ENCODE measurements around the gene COBLL1. TPM values are rescaled to one million over a fixed set of nuclear protein-coding genes. Genes with fewer than 3 reads are reported as not detected.

The COBLL1 gene
- total RNA-seq, 1 donor from 2014 or later: 28.2 TPM

GRCh38 chr2:164770421-164770916 is 71.2 kb downstream of the COBLL1 start:
- H3K4me3 Mint-ChIP-seq: no peak overlapping the region
- H3K4me1 Mint-ChIP-seq (ENCODE audit: unreplicated experiment): peaks cover 8% of the 10 kb centered on the region
- no peaks in the 10 kb centered on the region for H3K9me3 Mint-ChIP-seq
- H3K27ac Mint-ChIP-seq: no peak overlapping the region
- no peaks in the 10 kb centered on the region for H3K27me3 Mint-ChIP-seq
- no peak for TF ChIP-seq CTCF (conservative IDR thresholded peaks at IDR 0.05)
- H3K36me3 Mint-ChIP-seq: no peaks in the 10 kb centered on the region
- no peak for DNase-seq (ENCODE audit: extremely low spot score, unreplicated experiment)

GRCh38 chr2:164766954-164767320 is 74.7 kb downstream of the COBLL1 start:
- no peaks in the 10 kb centered on the region for H3K9me3 Mint-ChIP-seq
- no peak overlapping the region for H3K27ac Mint-ChIP-seq

GRCh38 chr2:164766216-164766953 is 75.2 kb downstream of the COBLL1 start:
- H3K27me3 Mint-ChIP-seq: no peaks in the 10 kb centered on the region
- peaks cover 7% of the 10 kb centered on the region for H3K4me1 Mint-ChIP-seq (ENCODE audit: unreplicated experiment)
- no peak overlapping the region for H3K4me3 Mint-ChIP-seq
- no peak for DNase-seq (ENCODE audit: extremely low spot score, unreplicated experiment)
- TF ChIP-seq CTCF (conservative IDR thresholded peaks at IDR 0.05): no peak
- no peak overlapping the region for H3K27ac Mint-ChIP-seq
- H3K9me3 Mint-ChIP-seq: no peaks in the 10 kb centered on the region
- H3K36me3 Mint-ChIP-seq: no peaks in the 10 kb centered on the region

More at GRCh38 chr2:164766954-164767320, 74.7 kb downstream of the COBLL1 start:
- Mint-ChIP-seq H3K27me3 (no peaks in the 10 kb centered on the region), H3K36me3 (no peaks in the 10 kb centered on the region), H3K4me1 (ENCODE audit: unreplicated experiment) (peaks cover 4% of the 10 kb centered on the region), H3K4me3 (no peak overlapping the region)
- DNase-seq (ENCODE audit: extremely low spot score, unreplicated experiment): no peak
- no peak for TF ChIP-seq CTCF (conservative IDR thresholded peaks at IDR 0.05)

- Mint-ChIP-seq H3K4me1 (ENCODE audit: unreplicated experiment) (peaks cover 7% of the 10 kb centered on the region), H3K9me3 (no peaks in the 10 kb centered on the region), H3K36me3 (no peaks in the 10 kb centered on the region), H3K27me3 (no peaks in the 10 kb centered on the region), H3K27ac (no peak overlapping the region), H3K4me3 (no peak overlapping the region)
- no peak for TF ChIP-seq CTCF (conservative IDR thresholded peaks at IDR 0.05)
- DNase-seq (ENCODE audit: extremely low spot score, unreplicated experiment): no peak
These were observed 76.6 kb downstream of the COBLL1 start for GRCh38 chr2:164764996-164765395.

- Mint-ChIP-seq H3K4me1 (ENCODE audit: unreplicated experiment) (peaks cover 7% of the 10 kb centered on the region), H3K27ac (no peak overlapping the region)
These were observed 77.1 kb downstream of the COBLL1 start for GRCh38 chr2:164764474-164764873.

More at GRCh38 chr2:164764474-164764873, 77.1 kb downstream of the COBLL1 start:
- no peaks in the 10 kb centered on the region for H3K9me3 Mint-ChIP-seq
- H3K27me3 Mint-ChIP-seq: no peaks in the 10 kb centered on the region
- no peaks in the 10 kb centered on the region for H3K36me3 Mint-ChIP-seq
- no peak overlapping the region for H3K4me3 Mint-ChIP-seq
- TF ChIP-seq CTCF (conservative IDR thresholded peaks at IDR 0.05): no peak
- no peak for DNase-seq (ENCODE audit: extremely low spot score, unreplicated experiment)
